ENCODE data around the gene UGT3A1. TPM values are rescaled to one million over a fixed set of nuclear protein-coding genes. Genes with fewer than 3 reads are reported as not detected.

Gene UGT3A1
- total and polyA plus RNA-seq, 11 donors, result not detected

- no peak overlapping the region for H3K4me3 ChIP-seq
- peaks cover 0 to under 1% (median 0%) of the 10 kb centered on the region in 12 donors for H3K9me3 ChIP-seq
- no peak for TF ChIP-seq POLR2A (IDR thresholded peaks at IDR 0.05)
- no peak for TF ChIP-seq CTCF (IDR thresholded peaks at IDR 0.05)
- peaks cover 0 to 13% (median 0%) of the 10 kb centered on the region in 12 donors for H3K4me1 ChIP-seq
- peaks cover 0 to 59% (median 11%) of the 10 kb centered on the region in 9 donors for H3K27me3 ChIP-seq
- ATAC-seq, result no peak
- no peak for DNase-seq
- no peak overlapping the region for H3K27ac ChIP-seq
- intact Hi-C loops (cut with DNase I), result loop anchor here in 7 of 10 donors (5.0 to 10.0 kb wide), 7 partner anchors 145 to 1437 kb away; partner anchors contain the start of gene SPEF2 (in 2 of the 7)
- H3K36me3 ChIP-seq, result no peaks in the 10 kb centered on the region
- 50 to 72% (median 64%) methylated on average over 5 of the region's 5 CpGs for WGBS, 4 donors
Observed at GRCh38 chr5:35921930-35922329, 69.3 kb downstream of the UGT3A1 start.

GRCh38 chr5:35920890-35921289 lies 70.3 kb downstream of the UGT3A1 start:
- H3K9me3 ChIP-seq, result peaks cover 0 to 3% (median 0%) of the 10 kb centered on the region in 12 donors
- WGBS, 4 donors, result 56 to 68% (median 65%) methylated on average over 11 of the region's 11 CpGs
- no peak for ATAC-seq
- TF ChIP-seq CTCF (IDR thresholded peaks at IDR 0.05) (no peak), POLR2A (IDR thresholded peaks at IDR 0.05) (no peak)
- H3K4me1 ChIP-seq, result peaks cover 0 to 13% (median 0%) of the 10 kb centered on the region in 12 donors
- intact Hi-C loops (cut with DNase I), result loop anchor here in 7 of 10 donors (5.0 to 10.0 kb wide), 7 partner anchors 144 to 1436 kb away; partner anchors contain the start of gene SPEF2 (in 2 of the 7)
- H3K27me3 ChIP-seq, result peaks cover 0 to 49% (median 7%) of the 10 kb centered on the region in 9 donors
- H3K4me3 ChIP-seq, result no peak overlapping the region
- H3K27ac ChIP-seq, result no peak overlapping the region
- peak in 1 of 5 donors; percentile 56 for DNase-seq
- no peaks in the 10 kb centered on the region for H3K36me3 ChIP-seq

- no peak overlapping the region for H3K27ac ChIP-seq
- ATAC-seq (no peak), DNase-seq (no peak)
- intact Hi-C loops (cut with DNase I), result no loop called here
- peaks cover 0 to 33% (median 0%) of the 10 kb centered on the region in 9 donors for H3K27me3 ChIP-seq
- no peak overlapping the region for H3K4me3 ChIP-seq
- H3K9me3 ChIP-seq, result peaks cover 0 to 3% (median 0%) of the 10 kb centered on the region in 12 donors
- H3K4me1 ChIP-seq, result no peaks in the 10 kb centered on the region
- WGBS, 4 donors, result 43 to 59% (median 57%) methylated on average over 4 of the region's 4 CpGs
- H3K36me3 ChIP-seq, result no peaks in the 10 kb centered on the region
- no peak for TF ChIP-seq POLR2A (IDR thresholded peaks at IDR 0.05)
- TF ChIP-seq CTCF (IDR thresholded peaks at IDR 0.05), result no peak
Observed at GRCh38 chr5:35919191-35919590, 72.0 kb downstream of the UGT3A1 start.

GRCh38 chr5:35908814-35909213 lies 82.4 kb downstream of the UGT3A1 start:
- H3K36me3 ChIP-seq, result no peaks in the 10 kb centered on the region
- TF ChIP-seq CTCF (IDR thresholded peaks at IDR 0.05) (no peak), POLR2A (IDR thresholded peaks at IDR 0.05) (no peak)
- peaks cover 0 to 5% (median 0%) of the 10 kb centered on the region in 12 donors for H3K9me3 ChIP-seq
- intact Hi-C loops (cut with DNase I), result no loop called here
- H3K27ac ChIP-seq, result no peak overlapping the region
- no peaks in the 10 kb centered on the region for H3K27me3 ChIP-seq
- H3K4me3 ChIP-seq, result no peak overlapping the region
- H3K4me1 ChIP-seq, result no peaks in the 10 kb centered on the region
- DNase-seq (no peak), ATAC-seq (no peak)

Data from heart left ventricle (tissue), 16 donors.